Right lobe of liver (tissue), 6 donors: ENCODE measurements around the gene KIF6. TPM values are rescaled to one million over a fixed set of nuclear protein-coding genes. Genes with fewer than 3 reads are reported as not detected.

Experiments
- ATAC-seq, 4 donors: fragments of 200-7000 bp; cut with Tn5 transposase; one replicate each; pipeline ENCODE4 v1.9.1; 2020; ENCODE audit warnings: mild to moderate bottlenecking in 4 of 4, moderate library complexity in 4 of 4
- DNase-seq, 3 donors: peaks; one replicate each; pipeline ENCODE4 v3.0.0-alpha.2; 2020
- H3K27ac ChIP-seq, 3 donors: fragments of 200-600 bp; one replicate each; pipeline ENCODE4 v1.8.0; 2022
- H3K27me3 ChIP-seq, 2 donors: fragments of 200-600 bp; one replicate each; pipeline ENCODE4 v1.8.0; 2022
- H3K36me3 ChIP-seq, 4 donors: fragments of 200-600 bp; sonication (generic) in 1 of 4; one replicate each; pipeline versions ENCODE4 v1.5.1 to v1.8.0; 2017 to 2022; ENCODE audit warnings: control low read depth in 1 of 4
- H3K4me1 ChIP-seq, 4 donors: fragments of 200-600 bp; sonication (generic) in 1 of 4; one replicate each; pipeline versions ENCODE4 v1.5.1 to v1.8.0; 2017 to 2022; ENCODE audit warnings: control low read depth in 1 of 4
- H3K4me3 ChIP-seq, 3 donors: fragments of 200-600 bp; one replicate each; pipeline ENCODE4 v1.8.0; 2022
- H3K9me3 ChIP-seq, 4 donors: fragments of 200-600 bp; sonication (generic) in 1 of 4; one replicate each; pipeline versions ENCODE4 v1.5.1 to v1.8.0; 2017 to 2022; ENCODE audit warnings: control low read depth in 1 of 4
- POLR2A ChIP-seq: fragments of 450-650 bp; IDR thresholded peaks from one replicate; pipeline ENCODE4 v1.6.1; 2017; ENCODE audit warnings: antibody characterized with exemption, mild to moderate bottlenecking
- WGBS: methylation state at CpG from one replicate; pipeline ENCODE4 v1.1.6; 2018; ENCODE audit warnings: low coverage, low lambda C conversion rate; ENCODE audit not compliant: insufficient coverage; ENCODE audit errors: missing lambda C conversion rate; 5-methylcytosine and 5-hydroxymethylcytosine counted together
- intact Hi-C, 2 donors: fragments of 100-400 bp; cut with DNase I; formaldehyde crosslinking; loops; one replicate each; pipeline versions ENCODE4 v1.11.2 to v1.14.1; 2022
- total RNA-seq, 6 experiments: library from RNA; depleted of rRNA in 2 of 6; stranded (reverse); fragments of >200 nt in 2 of 6; fragmentation: NEBNext Ultra II Directional in 3 of 6; extraction: Animal tissue kit (Norgen Biotek cat#: 25700) in 3 of 6; gene quantifications; one replicate each; pipeline versions ENCODE4 v1.1.0 to v1.2.4, GENCODE V29; 2016 to 2023
- TF ChIP-seq, protein P1 (sequence below), 4 donors: fragments of 200-600 bp in 3 of 4; fragments of 450-650 bp in 1 of 4; IDR thresholded peaks; one replicate each; pipeline versions ENCODE4 v1.5.1 to v1.8.0; 2016 to 2022; ENCODE audit warnings: antibody characterized with exemption in 4 of 4, mild to moderate bottlenecking in 2 of 4
- donor health status: DM: no; HTN: yes; CAD: no.
- donor health status: DM: no; HTN: no; CAD: no.
- donor health status: DM: no; HTN: no; CAD: no.
- donor health status: DM: no; HTN: yes; CAD: no.
- donor health status: DM: no; HTN: yes; CAD: no.

KIF6 gene
- total RNA-seq, 6 experiments from 2014 or later: 0.18 to 0.83 (median 0.37) TPM; not detected in 2

GRCh38 chr6:39357998-39358686, 367.1 kb downstream of the KIF6 start:
- ATAC-seq: peak; percentile 31 to 64 (median 35)
- no peak overlapping the region for H3K4me3 ChIP-seq
- no peak overlapping the region for H3K27ac ChIP-seq
- H3K9me3 ChIP-seq: no peaks in the 10 kb centered on the region
- no peaks in the 10 kb centered on the region for H3K36me3 ChIP-seq
- H3K4me1 ChIP-seq: peaks cover 0 to 4% (median 0%) of the 10 kb centered on the region in 4 donors
- no peak for DNase-seq
- H3K27me3 ChIP-seq: no peaks in the 10 kb centered on the region
- intact Hi-C loops: no loop called here
- WGBS: 34% methylated on average over 3 of the region's 7 CpGs
- TF ChIP-seq, protein P1, sequence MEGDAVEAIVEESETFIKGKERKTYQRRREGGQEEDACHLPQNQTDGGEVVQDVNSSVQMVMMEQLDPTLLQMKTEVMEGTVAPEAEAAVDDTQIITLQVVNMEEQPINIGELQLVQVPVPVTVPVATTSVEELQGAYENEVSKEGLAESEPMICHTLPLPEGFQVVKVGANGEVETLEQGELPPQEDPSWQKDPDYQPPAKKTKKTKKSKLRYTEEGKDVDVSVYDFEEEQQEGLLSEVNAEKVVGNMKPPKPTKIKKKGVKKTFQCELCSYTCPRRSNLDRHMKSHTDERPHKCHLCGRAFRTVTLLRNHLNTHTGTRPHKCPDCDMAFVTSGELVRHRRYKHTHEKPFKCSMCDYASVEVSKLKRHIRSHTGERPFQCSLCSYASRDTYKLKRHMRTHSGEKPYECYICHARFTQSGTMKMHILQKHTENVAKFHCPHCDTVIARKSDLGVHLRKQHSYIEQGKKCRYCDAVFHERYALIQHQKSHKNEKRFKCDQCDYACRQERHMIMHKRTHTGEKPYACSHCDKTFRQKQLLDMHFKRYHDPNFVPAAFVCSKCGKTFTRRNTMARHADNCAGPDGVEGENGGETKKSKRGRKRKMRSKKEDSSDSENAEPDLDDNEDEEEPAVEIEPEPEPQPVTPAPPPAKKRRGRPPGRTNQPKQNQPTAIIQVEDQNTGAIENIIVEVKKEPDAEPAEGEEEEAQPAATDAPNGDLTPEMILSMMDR (IDR thresholded peaks at IDR 0.05): no peak
- no peak for TF ChIP-seq POLR2A

GRCh38 chr6:39353698-39354315, 371.4 kb downstream of the KIF6 start:
- Histone ChIP-seq H3K27me3 (no peaks in the 10 kb centered on the region), H3K27ac (no peak overlapping the region), H3K4me1 (peaks cover 0 to 4% (median 0%) of the 10 kb centered on the region in 4 donors), H3K9me3 (no peaks in the 10 kb centered on the region), H3K36me3 (no peaks in the 10 kb centered on the region), H3K4me3 (no peak overlapping the region)
- TF ChIP-seq, protein P1 (IDR thresholded peaks at IDR 0.05): no peak
- TF ChIP-seq POLR2A: no peak
- intact Hi-C loops: no loop called here
- WGBS: 90% methylated on average over 3 of the region's 7 CpGs
- ATAC-seq (peak; percentile 20 to 89 (median 58)), DNase-seq (peak in 1 of 3 donors; percentile 71)

GRCh38 chr6:39350723-39351505, 374.3 kb downstream of the KIF6 start:
- no peaks in the 10 kb centered on the region for H3K9me3 ChIP-seq
- H3K27ac ChIP-seq: no peak overlapping the region
- H3K4me1 ChIP-seq: peaks cover 0 to 4% (median 0%) of the 10 kb centered on the region in 4 donors
- H3K36me3 ChIP-seq: no peaks in the 10 kb centered on the region
- no peaks in the 10 kb centered on the region for H3K27me3 ChIP-seq
- no peak for TF ChIP-seq POLR2A
- TF ChIP-seq, protein P1 (IDR thresholded peaks at IDR 0.05): no peak
- intact Hi-C loops: no loop called here
- DNase-seq (no peak), ATAC-seq (no peak)
- H3K4me3 ChIP-seq: no peak overlapping the region
- WGBS: 81% methylated on average over 7 of the region's 13 CpGs

DNA sequence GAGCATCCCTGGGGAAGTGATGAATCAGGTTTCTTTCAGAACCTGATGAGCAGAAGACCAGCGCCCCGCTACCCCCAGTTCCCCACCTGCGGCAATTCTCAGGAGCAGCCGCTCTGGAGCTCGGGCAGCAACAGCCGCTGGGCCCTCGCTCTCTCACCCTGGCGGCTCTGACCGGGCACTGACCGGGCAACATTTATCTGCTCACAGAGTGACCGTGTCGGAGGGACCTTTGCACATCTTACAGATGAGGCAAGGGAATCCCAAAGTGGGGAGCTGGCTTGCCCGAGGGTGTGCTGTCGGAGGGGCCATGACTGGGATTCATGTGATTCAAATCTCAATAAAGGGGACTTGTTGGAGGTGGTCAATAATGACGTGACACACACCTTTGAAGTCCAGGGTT, 376.5 kb downstream of the KIF6 start:
- Histone ChIP-seq H3K27me3 (no peaks in the 10 kb centered on the region), H3K36me3 (no peaks in the 10 kb centered on the region), H3K4me1 (no peaks in the 10 kb centered on the region), H3K9me3 (no peaks in the 10 kb centered on the region), H3K27ac (no peak overlapping the region), H3K4me3 (no peak overlapping the region)
- 87% methylated on average over 12 of the region's 15 CpGs for WGBS
- ATAC-seq: no peak
- TF ChIP-seq, protein P1 (IDR thresholded peaks at IDR 0.05): no peak
- TF ChIP-seq POLR2A: no peak
- DNase-seq: no peak
- intact Hi-C loops: no loop called here
